NB4 (cell line): ENCODE data around the gene PET100.

Experiments used
- MYC ChIP-seq: IDR thresholded peaks from 2 replicates; pipeline ENCODE4 v1.6.1; 2011; ENCODE audit warnings: low read depth, low read length
- POLR2A ChIP-seq: IDR thresholded peaks from 2 replicates; pipeline ENCODE4 v1.6.1; 2011; ENCODE audit warnings: mild to moderate bottlenecking; ENCODE audit not compliant: insufficient read length; ENCODE audit errors: extremely low read depth
- TF ChIP-seq, protein P1 (sequence below): IDR thresholded peaks from one replicate; pipeline ENCODE4 v1.5.1; 2012; ENCODE audit warnings: low read depth, low read length

DNA sequence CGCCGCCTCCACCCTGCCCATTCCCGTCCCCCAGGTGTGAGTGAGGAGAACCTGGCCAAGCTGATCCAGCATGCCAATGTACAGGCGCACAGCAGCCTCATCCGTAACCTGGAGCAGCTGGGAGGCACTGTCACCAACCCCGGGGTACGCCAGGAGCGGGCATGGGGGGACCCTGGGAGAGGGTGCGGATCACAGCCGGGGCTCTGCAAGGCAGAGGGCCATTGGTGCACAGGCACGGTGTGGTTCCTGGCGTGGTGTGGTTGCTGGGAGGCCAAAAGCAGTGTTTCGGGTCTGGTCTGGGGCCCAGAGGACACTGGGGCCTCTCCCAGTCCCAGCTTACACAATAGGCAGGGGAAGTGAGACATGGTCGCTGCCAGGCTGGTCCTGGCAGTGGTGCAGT, 15.6 kb downstream of the PET100 start:
- TF ChIP-seq, protein P1, sequence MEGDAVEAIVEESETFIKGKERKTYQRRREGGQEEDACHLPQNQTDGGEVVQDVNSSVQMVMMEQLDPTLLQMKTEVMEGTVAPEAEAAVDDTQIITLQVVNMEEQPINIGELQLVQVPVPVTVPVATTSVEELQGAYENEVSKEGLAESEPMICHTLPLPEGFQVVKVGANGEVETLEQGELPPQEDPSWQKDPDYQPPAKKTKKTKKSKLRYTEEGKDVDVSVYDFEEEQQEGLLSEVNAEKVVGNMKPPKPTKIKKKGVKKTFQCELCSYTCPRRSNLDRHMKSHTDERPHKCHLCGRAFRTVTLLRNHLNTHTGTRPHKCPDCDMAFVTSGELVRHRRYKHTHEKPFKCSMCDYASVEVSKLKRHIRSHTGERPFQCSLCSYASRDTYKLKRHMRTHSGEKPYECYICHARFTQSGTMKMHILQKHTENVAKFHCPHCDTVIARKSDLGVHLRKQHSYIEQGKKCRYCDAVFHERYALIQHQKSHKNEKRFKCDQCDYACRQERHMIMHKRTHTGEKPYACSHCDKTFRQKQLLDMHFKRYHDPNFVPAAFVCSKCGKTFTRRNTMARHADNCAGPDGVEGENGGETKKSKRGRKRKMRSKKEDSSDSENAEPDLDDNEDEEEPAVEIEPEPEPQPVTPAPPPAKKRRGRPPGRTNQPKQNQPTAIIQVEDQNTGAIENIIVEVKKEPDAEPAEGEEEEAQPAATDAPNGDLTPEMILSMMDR = no peak
- TF ChIP-seq POLR2A (no peak), MYC (no peak)
